HuH-7.5 (cell line): ENCODE measurements around the gene CHI3L1.

Experiments
- DNase-seq: peaks from one replicate; pipeline ENCODE4 v3.0.0; 2011; ENCODE audit warnings: low spot score

CHI3L1 gene

DNA sequence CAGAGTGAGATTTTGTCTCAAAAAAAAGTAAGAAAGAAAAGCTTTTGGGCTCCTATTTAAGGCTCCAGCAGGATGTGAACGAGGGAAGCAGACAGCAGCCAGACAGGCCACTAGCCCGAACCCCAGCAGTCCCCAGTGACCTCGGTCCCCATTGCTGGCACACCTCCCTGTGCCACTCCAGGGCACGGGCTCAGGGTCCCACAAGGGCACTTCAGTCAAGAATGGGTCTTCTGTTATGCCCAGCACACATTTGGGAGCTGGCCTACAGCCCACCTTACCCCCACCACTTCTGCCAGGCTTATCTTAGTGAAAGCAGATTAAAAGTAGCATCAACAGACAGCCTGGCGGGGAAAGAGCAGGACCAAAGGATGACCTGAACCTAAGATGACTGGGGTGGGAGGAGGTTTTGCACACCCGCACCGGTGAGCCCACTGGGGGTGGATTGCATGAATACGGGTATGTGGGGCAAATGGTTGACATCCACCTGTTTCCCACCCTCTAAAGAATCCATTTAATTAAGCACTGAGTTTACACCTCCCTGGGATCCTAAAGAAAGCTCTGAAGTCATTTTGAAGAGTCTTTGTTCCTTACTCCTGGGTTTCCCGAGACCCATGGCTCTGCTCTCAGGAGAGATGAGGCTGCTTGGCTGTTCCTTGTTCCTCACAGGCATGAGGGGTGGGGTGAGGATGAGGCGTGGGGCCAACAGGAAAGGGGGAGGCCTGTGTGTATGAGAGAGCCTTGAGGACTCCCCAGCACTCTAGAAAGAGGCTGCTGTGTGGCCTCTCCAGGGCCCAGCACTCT lies 4.7 kb downstream of the CHI3L1 start:
- DNase-seq, result no peak

- no peak for DNase-seq
Observed at GRCh38 chr1:203180611-203181330, 5.7 kb downstream of the CHI3L1 start.

DNA sequence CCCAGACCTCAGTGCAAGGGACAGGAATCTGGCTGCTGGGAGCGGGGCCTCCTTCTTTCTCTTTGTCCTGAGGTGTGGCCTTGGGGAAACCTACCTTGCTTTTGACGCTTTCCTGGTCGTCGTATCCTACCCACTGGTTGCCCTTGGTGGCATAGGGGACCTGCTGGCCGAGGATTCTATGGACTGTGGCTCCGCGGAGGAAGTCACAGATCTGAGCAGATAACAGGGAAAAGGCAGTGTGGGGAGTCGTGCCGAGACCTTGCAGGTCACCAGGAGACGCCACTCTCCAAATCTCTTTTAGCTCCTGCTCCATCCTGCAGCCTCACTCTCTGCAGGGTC lies 6.9 kb downstream of the CHI3L1 start:
- no peak for DNase-seq

DNA sequence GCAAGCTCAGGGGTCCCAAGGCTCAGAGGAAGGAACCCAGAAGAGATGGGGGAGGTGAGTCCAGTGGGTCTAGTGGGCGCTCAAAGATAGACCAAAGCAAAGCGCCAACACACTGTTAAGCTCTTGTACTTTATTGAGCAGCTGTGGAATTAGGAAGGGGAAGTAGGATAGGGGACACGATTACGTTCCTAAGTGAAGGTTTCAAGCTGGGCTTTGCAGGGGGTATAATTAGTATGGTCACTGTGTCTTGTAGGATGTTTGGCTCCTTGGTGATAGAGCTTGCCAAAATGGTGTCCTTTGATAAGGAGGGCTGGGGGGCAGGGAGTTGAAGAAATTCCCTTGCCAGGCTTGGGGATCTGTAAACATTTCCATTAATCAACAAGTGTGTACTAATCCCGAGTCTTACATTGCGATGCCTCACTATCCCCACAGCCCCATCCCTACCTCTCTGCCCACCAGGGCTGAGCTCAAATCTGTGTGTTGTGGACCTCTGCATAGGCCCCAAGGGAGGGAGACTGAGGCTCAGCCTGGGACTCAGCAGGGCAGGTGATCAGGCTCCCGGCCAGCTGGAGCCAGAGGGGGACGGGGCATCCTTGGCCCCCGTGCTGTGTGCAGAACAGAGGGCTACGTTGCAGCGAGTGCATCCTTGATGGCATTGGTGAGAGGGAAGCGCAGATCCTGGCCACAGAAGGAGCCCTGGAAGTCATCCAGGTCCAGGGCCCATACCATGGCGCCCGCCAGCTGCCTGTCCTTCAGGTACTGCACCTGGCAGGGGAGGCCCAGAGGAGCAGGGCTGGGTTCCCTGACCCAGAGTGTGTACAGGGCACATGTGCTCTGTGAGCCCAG lies 7.5 kb downstream of the CHI3L1 start:
- DNase-seq, result no peak

DNA sequence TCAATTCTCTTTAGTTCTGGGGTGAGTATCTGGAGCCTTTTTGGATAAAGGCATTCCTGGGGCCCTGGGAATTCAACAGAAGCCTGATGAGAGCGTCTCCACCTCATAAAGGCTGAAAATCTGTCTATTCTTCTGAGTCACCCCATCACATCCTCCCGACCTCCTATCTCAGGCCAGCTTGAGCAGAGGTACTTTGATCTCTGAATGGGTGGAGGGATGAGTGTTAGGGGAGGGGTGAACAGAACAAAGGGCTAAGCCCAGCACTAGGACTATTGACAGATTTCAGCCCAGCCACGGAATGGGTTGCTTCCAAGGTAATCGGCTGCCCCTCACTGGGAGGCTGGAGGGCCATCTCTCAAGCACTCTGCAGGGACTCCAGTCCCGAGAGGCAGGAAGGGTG lies 8.4 kb downstream of the CHI3L1 start:
- no peak for DNase-seq

GRCh38 chr1:203177470-203178039 lies 8.9 kb downstream of the CHI3L1 start:
- no peak for DNase-seq

DNA sequence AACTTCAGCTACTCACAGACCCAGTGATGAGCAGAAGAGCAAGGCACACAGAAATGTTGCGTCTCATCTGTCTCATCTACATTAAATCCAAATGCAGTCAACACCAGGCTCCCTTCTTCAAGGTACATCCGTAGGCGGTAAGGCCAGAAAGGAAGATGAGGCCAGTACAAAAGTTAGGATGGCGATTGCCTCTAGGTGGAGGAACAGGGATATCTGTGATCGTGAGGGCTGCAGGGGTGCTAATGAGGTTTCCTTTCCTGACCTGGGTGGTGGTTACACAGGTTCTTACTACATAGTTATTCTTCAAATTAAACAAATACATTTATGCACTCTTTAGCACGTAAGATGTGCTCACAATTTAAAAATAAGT lies 9.5 kb downstream of the CHI3L1 start:
- no peak for DNase-seq

GRCh38 chr1:203176273-203177035 lies 10.1 kb downstream of the CHI3L1 start:
- DNase-seq, result no peak

GRCh38 chr1:203175827-203176241 lies 10.7 kb downstream of the CHI3L1 start:
- DNase-seq, result no peak

DNA sequence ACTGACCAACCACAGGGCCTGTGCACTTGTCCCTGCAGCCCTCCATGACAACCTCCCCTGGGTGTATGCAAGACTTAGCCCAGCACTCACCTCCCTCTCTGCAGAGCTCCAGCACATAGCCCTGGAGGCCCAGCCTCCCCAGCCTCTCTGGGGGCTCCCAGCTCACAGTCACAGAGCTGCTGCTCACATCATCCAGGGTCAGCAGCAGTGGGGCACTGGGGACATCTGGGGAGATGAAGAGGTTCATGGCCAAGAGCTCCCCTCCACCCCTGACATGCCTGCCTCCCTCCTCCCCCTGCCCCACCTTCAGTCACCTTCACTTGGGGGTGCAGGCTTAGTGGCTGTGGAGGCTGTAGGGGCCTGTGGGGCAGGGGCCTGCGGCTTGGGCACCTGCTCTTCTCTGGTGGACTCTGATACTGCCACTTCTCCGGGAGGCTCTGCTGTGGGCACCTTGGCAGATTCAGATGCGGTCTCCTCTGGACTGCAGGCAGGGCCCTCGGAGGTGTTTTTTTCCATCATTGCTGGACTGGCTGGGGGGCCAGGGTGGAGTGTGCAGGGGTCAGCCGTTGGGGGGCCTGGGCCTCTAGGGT lies 11.2 kb downstream of the CHI3L1 start, which contains the start of gene MYBPH:
Gene MYBPH (minus strand): TSS at position 590 of the 590 bp plus-strand sequence. CDS start 71 bp downstream, at position 519.
- DNase-seq, result no peak

GRCh38 chr1:203174324-203174985 lies 12.0 kb downstream of the CHI3L1 start:
- no peak for DNase-seq

DNA sequence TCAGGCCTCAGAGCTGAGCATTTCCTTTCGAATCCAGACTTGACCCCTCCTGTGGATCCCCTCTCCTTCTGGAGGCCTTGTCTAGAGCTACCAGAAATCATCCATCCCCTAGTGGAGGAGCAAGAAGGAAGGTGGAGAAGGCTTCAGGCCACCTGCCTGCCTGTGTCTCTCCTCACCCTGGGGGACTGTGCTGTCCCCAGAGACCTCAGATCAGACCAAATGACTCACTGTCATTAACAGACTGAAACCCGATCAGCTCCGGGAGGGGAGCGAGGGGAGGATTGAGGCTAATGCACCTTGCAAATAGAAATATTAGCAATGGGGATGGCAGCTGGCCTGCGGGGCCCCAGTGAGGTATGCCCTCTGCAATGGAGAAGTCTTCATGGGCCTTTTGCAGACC lies 12.9 kb downstream of the CHI3L1 start:
- DNase-seq, result no peak

GRCh38 chr1:203173011-203173555 lies 13.4 kb downstream of the CHI3L1 start:
- DNase-seq, result no peak

- DNase-seq, result peak; percentile 84
Observed at GRCh38 chr1:203172184-203173010, 14.1 kb downstream of the CHI3L1 start.

DNA sequence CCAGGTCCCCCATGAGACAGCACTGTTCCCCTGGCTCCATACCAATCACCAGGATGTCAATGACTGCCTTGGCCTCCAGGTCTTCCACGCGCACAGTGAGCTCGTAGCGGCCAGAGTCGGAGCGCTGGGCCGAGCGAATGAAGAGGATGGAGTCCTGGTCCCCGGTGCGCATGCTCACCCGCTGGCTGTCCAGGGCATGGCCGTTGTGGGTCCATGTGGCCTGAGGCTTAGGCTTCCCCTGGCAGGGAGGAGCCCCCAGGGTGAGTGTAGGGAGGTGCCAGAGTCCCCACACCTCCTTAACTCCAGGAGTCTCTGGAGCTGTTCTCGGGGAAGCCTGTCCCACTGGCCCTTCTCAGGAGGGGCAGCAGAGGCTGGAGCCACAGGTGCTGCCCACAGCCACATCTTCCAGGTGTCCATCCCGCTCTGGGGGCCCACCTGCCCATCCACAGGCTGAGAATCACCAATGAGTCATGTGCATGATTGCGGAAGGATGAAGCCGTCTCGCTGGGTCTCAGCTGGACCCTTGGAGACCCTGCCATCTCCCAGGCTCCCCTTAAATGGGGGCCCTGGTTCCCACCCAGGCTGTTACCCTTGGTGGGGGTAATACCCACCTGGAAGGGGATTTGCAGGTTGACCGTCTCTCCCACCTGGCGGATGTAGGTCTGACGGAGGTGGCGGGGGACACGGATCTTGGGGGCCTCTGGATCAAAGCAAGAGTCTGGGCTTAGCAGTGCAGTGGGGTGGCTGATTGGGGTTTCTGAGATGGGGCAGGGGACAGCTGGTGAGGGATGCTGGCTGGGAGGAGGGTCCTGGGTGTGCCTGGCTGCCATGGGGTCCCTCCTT lies 14.9 kb downstream of the CHI3L1 start:
- DNase-seq, result no peak

DNA sequence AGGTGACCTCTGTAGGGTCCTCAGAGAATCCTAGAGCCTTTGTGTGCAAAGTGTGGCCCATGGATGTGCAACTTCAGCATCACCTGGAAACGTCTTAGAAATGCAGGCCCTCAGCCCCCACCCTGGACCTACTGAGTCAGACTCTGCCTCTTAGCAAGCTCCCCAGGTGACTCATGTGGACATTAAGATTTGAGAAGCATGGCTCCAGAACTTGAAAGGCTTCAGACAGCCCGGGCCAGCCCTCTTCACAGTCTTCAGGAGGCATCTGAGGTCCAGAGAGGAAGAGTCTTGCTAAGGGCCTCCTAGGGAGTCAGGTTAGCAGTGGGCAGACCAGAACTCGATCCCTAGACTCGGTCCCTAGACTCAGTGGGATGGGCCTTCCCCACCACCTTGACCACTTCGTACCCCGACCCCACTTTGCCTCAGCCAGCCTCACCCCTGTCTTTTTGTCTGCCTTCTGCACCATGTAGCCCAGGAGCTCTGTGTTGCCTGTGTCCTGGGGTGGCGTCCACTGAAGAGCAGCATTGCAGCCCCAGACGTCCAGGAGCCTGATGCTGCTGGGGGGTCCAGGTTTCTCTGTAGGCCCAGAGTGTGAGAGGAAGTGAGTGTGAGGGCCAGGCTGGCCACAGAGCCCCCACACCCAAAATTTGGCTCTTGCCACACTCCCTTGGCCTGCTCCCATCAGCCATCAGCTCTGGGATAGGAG lies 15.7 kb downstream of the CHI3L1 start:
- no peak for DNase-seq

- no peak for DNase-seq
Observed at GRCh38 chr1:203169770-203170520, 16.6 kb downstream of the CHI3L1 start.
